ENCODE results near the gene OPN4. TPM values are rescaled to one million over a fixed set of nuclear protein-coding genes. Genes with fewer than 3 reads are reported as not detected.

Gene OPN4
- total RNA-seq, 1 experiment from 2014 or later = not detected

DNA sequence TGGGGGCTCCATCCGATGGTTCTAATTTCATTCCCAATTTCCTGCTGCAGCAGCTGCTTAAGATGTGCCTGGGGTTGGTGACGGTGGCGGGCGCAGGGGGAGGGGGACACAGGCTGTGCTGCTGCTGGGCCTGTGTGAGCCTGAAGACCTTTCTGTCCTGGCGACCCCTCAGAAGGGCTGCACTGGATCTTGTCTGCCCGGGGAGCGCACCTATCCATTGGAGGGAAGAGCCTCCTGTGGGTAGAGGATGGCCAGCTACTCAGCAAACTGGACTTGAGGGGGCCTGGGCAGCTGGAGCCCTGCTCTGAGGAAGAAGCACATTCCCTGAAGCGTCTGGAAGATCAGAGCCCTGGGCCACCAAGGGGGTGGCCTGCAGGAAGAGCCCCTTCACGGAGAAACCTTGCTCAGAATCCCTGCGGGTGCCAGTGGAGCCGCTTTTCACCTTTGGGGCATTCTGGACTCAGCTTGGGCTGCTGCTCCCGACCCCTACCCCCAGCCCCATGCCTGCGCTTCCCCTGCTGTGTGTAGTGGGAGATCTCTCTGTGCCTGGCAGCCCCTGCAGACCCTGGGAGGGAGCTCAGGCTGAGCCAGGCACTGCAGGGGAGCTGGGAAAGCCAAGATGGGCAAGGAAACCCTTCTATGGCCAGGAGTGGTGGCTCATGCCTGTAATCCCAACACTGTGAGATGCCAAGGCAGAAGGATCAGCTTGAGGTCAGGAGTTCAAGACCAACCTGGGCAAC is 31.7 kb downstream of the OPN4 start:
- no peak for DNase-seq (ENCODE audit: low read depth in 1 of 2, low spot score in 2 of 2)
- H3K4me3 ChIP-seq = no peak overlapping the region
- H3K9me3 ChIP-seq (replicated peaks) = no peaks in the 10 kb centered on the region
- no peaks in the 10 kb centered on the region for H3K27me3 ChIP-seq (replicated peaks)
- no peak overlapping the region for H3K27ac ChIP-seq
- H3K4me1 ChIP-seq (replicated peaks) = peaks cover 22% of the 10 kb centered on the region
- H3K36me3 ChIP-seq = no peaks in the 10 kb centered on the region

DNA sequence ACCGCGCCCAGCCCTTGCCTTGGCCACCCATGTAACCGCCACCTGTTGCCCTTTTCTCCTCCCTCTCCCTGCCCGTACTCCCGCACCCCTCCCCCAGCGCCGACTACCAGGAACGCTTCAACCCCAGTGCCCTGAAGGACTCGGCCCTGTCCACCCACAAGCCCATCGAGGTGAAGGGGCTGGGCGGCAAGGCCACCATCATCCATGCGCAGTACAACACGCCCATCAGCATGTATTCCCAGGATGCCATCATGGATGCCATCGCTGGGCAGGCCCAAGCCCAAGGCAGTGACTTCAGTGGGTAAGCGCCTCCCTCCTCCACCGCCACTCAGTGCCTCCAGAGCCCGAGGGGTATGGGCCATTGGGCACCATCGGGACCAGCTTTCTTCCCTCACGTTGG is 32.6 kb downstream of the OPN4 start:
- no peak for DNase-seq (ENCODE audit: low read depth in 1 of 2, low spot score in 2 of 2)
- H3K4me1 ChIP-seq (replicated peaks) = peaks cover 22% of the 10 kb centered on the region
- no peaks in the 10 kb centered on the region for H3K36me3 ChIP-seq
- no peak overlapping the region for H3K4me3 ChIP-seq
- H3K27ac ChIP-seq = no peak overlapping the region
- no peaks in the 10 kb centered on the region for H3K27me3 ChIP-seq (replicated peaks)
- no peaks in the 10 kb centered on the region for H3K9me3 ChIP-seq (replicated peaks)

DNA sequence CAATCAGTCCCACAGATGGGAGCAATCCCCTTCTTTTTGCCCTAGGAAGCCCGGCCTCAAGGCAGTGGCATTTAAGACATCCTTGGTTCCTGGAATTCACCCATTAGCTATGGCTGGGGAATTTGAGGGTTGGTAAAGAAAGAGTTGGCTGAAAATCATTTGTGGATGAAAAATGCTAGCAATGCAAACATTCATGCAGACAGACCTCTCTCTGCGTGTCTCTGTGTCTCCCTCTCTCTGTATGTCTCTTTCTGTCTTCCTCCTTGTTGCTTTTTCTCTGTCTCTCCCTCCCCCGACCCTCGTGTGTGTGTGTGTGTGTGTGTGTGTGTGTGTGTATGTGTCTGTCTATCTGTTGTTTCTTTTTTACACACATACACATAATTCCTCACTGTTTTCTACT is 33.4 kb downstream of the OPN4 start:
- Histone ChIP-seq H3K27me3 (replicated peaks) (no peaks in the 10 kb centered on the region), H3K36me3 (no peaks in the 10 kb centered on the region), H3K4me1 (replicated peaks) (peaks cover 22% of the 10 kb centered on the region), H3K4me3 (no peak overlapping the region), H3K9me3 (replicated peaks) (no peaks in the 10 kb centered on the region), H3K27ac (peak overlapping the region; percentile 4; the same call in 1 of the 2 replicates)
- peak in 1 of 2 experiments; percentile 67 for DNase-seq (ENCODE audit: low read depth in 1 of 2, low spot score in 2 of 2)

DNA sequence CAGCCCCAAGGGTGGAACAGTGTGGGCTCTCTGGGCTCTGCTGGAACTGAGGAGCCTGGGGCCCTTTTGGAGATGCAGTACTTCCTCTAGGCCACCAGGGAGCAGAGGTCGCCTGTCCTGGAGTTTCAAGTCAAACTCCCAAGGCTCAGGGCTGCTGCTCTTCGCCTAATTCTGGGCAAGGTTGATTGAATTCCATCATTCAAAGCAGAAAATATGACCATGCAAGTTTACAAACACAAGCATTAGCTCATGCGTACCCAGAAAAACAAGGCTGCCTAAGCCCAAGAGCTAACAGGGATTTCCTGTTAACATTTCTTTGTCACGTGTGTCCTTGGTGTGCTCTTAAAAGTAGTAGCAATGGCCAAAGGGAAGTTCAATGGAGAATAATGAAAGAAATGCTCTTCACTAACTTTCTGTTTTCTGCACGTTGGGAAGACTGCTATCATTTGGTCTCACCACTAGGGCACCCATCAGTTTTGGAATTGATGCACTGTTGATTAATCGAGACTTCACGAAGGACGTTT is 34.1 kb downstream of the OPN4 start:
- Histone ChIP-seq H3K9me3 (replicated peaks) (no peaks in the 10 kb centered on the region), H3K4me3 (no peak overlapping the region), H3K36me3 (no peaks in the 10 kb centered on the region), H3K4me1 (replicated peaks) (peaks cover 26% of the 10 kb centered on the region), H3K27ac (no peak overlapping the region), H3K27me3 (replicated peaks) (no peaks in the 10 kb centered on the region)
- DNase-seq (ENCODE audit: low read depth in 1 of 2, low spot score in 2 of 2) = peak; percentile 66 to 67

DNA sequence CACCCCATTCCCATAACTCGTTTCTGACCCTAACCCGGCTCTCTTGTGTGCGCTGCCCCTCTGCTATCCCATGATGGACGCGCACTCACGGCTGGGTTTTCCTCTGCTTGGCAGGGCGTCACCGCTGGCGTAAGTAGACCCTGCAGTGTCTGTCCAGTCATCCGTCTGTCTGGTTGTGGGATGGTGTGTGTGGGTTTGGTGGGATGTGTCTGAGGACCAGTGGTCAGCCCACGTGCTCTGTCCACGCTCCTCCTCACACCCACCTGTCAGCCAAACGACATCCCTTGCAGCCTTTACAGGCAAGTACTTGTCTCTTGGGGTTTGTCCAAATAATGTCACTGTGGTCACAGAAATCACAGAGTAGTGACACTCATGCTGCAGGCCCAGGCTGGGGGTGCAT is 34.8 kb downstream of the OPN4 start:
- DNase-seq (ENCODE audit: low read depth in 1 of 2, low spot score in 2 of 2) = no peak
- no peak overlapping the region for H3K27ac ChIP-seq
- H3K9me3 ChIP-seq (replicated peaks) = no peaks in the 10 kb centered on the region

DNA sequence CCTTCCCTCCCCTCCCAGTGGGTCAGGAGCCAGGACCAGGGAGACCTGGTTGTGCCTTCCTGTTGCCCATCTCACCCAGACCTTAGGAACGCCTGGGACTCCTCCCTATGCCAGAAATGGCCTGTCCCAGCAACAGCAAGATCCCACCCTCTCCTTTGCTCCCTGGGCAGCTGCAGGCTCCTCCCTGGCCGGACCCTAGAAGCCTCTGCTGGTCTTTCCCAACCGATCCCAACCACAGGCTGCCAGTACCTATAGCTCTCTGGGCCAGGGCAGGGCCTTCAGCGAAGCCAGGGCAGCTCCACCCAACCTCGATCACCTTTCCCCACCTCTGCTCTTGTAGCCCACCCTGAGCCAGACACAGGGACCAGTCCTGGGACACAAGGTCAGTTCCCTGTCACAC is 35.9 kb downstream of the OPN4 start:
- Histone ChIP-seq H3K27me3 (replicated peaks) (no peaks in the 10 kb centered on the region), H3K36me3 (no peaks in the 10 kb centered on the region), H3K27ac (no peak overlapping the region), H3K4me3 (no peak overlapping the region), H3K9me3 (replicated peaks) (no peaks in the 10 kb centered on the region), H3K4me1 (replicated peaks) (peaks cover 30% of the 10 kb centered on the region)
- DNase-seq (ENCODE audit: low read depth in 1 of 2, low spot score in 2 of 2) = no peak

More for the DNA sequence above, 34.8 kb downstream of the OPN4 start:
- peaks cover 32% of the 10 kb centered on the region for H3K4me1 ChIP-seq (replicated peaks)
- no peaks in the 10 kb centered on the region for H3K27me3 ChIP-seq (replicated peaks)
- no peak overlapping the region for H3K4me3 ChIP-seq
- H3K36me3 ChIP-seq = no peaks in the 10 kb centered on the region

DNA sequence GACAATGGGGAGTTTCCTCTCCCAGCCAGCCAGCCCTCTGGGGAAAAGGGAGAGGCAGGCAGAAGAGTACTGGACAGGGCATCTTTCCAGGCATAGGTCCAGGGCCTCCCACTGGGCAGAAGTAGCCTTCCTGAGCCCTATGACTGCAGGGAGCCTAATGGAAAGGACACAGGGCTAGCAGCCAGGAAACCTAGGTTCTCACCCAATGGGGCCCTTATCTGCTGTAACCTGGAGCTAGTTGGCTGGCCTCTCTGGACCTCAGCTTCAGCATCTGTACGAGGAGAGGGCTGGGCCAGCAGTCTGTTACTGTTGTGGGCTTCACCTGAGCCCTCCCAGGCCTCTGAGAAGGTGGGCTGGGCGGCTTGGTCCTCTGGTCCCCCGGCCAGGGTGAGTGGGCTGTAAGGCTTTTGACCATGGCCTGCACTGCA is 36.3 kb downstream of the OPN4 start:
- Histone ChIP-seq H3K4me1 (replicated peaks) (peaks cover 30% of the 10 kb centered on the region), H3K9me3 (replicated peaks) (no peaks in the 10 kb centered on the region), H3K36me3 (no peaks in the 10 kb centered on the region), H3K27ac (no peak overlapping the region), H3K27me3 (replicated peaks) (no peaks in the 10 kb centered on the region), H3K4me3 (no peak overlapping the region)
- DNase-seq (ENCODE audit: low read depth in 1 of 2, low spot score in 2 of 2) = no peak

DNA sequence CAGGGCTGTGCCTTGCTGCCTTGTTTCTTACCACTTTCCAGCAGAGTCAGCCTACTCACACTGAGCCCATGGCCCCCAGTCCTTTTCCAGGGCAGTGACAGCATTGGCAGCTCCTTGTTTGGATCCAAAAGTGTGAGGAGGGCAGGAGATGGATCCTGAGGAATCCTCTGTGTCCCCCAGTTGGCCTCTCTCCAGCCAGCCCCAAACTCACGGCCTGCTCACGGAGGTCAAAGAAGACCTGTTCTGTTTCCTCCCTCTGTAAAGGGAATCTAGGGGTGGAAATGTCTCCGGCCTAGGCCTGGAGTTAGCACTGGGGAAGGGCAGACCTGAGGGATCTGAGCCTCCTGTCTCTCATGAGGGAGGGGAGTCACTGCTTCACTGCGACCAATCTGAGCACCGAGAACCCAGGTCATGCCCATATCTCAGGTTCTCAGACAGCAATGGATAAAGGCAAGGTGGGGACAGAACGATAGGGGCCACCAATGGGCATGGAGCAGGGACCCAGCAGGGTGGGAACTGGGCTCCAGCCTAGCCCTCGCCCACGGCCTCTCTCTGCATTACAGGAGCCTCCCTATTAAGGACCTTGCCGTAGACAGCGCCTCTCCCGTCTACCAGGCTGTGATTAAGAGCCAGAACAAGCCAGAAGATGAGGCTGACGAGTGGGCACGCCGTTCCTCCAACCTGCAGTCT is 37.1 kb downstream of the OPN4 start:
- Histone ChIP-seq H3K4me1 (replicated peaks) (peaks cover 30% of the 10 kb centered on the region), H3K9me3 (replicated peaks) (no peaks in the 10 kb centered on the region), H3K27me3 (replicated peaks) (no peaks in the 10 kb centered on the region), H3K4me3 (no peak overlapping the region), H3K36me3 (no peaks in the 10 kb centered on the region), H3K27ac (no peak overlapping the region)
- DNase-seq (ENCODE audit: low read depth in 1 of 2, low spot score in 2 of 2) = no peak

DNA sequence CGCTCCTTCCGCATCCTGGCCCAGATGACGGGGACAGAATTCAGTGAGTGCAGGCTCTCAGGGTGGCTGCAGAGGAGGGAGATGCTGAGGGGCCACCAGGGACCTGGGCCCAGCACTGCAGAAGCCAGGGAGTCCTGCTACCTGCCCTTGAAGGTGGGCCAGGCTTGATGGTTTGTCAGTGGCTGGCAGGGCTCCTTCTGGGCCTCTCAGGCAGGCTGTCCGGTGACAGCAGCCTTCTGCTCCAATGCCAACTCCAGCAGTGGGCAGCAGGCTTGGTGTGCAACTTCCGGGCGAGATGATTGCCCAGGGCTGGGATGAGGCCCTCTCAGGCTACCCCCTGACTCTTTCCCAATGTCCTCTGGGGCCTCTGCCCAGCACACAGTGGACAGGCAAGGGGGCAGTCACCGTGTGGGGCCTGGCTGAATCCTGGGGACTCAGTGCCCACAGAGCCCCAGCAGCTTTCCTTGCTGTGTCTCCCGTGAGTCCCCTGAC is 37.7 kb downstream of the OPN4 start:
- H3K27me3 ChIP-seq (replicated peaks) = no peaks in the 10 kb centered on the region

DNA sequence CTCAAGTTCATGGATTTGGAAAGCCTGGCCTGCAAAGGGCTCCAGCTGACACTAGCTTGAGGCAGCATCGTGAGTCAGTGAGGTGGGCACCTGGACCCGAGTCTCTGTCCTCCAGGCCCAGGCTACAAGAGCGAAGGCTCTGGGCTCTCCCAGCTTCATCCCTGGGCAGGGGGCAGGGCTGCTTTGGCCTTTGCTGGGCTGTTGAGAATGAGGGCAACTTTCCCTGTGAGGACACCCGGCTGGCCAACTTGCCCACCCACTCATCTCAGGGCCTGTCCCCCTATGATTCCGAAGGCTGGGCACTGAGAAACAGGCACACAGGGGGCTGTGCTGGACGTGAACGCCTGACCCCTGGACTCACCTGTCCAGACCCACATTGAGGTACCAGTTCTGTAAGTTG is 38.3 kb downstream of the OPN4 start:
- H3K27me3 ChIP-seq (replicated peaks) = no peaks in the 10 kb centered on the region
- H3K4me3 ChIP-seq = no peak overlapping the region
- H3K9me3 ChIP-seq (replicated peaks) = no peaks in the 10 kb centered on the region
- no peak overlapping the region for H3K27ac ChIP-seq
- no peak for DNase-seq (ENCODE audit: low read depth in 1 of 2, low spot score in 2 of 2)
- H3K36me3 ChIP-seq = no peaks in the 10 kb centered on the region
- peaks cover 21% of the 10 kb centered on the region for H3K4me1 ChIP-seq (replicated peaks)

More for the DNA sequence above, 37.7 kb downstream of the OPN4 start:
- Histone ChIP-seq H3K36me3 (no peaks in the 10 kb centered on the region), H3K4me3 (no peak overlapping the region), H3K4me1 (replicated peaks) (peaks cover 27% of the 10 kb centered on the region), H3K27ac (no peak overlapping the region), H3K9me3 (replicated peaks) (no peaks in the 10 kb centered on the region)
- no peak for DNase-seq (ENCODE audit: low read depth in 1 of 2, low spot score in 2 of 2)

DNA sequence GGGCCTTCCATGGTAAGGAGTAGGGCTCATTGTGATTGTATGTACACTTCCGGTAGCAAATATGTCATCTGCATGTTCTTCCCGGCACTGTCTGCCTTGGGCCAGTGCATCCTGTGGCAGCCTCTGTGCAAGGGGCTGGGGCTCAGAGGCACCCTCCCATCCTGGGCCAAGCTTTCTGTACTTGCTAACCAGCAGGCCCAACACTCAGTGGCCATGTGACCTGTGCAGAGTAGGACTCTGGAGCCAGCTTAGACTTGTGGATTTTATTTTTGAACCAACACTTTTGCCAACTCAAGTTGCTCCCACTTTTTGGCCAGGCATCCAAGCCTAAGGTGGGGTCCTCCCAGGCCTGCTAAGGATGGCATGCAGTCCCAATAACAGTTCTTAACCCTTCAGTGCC is 38.9 kb downstream of the OPN4 start:
- no peaks in the 10 kb centered on the region for H3K27me3 ChIP-seq (replicated peaks)
- no peak overlapping the region for H3K27ac ChIP-seq
- H3K4me1 ChIP-seq (replicated peaks) = peaks cover 15% of the 10 kb centered on the region
- DNase-seq (ENCODE audit: low read depth in 1 of 2, low spot score in 2 of 2) = no peak
- H3K4me3 ChIP-seq = no peak overlapping the region
- no peaks in the 10 kb centered on the region for H3K36me3 ChIP-seq
- H3K9me3 ChIP-seq (replicated peaks) = no peaks in the 10 kb centered on the region

DNA sequence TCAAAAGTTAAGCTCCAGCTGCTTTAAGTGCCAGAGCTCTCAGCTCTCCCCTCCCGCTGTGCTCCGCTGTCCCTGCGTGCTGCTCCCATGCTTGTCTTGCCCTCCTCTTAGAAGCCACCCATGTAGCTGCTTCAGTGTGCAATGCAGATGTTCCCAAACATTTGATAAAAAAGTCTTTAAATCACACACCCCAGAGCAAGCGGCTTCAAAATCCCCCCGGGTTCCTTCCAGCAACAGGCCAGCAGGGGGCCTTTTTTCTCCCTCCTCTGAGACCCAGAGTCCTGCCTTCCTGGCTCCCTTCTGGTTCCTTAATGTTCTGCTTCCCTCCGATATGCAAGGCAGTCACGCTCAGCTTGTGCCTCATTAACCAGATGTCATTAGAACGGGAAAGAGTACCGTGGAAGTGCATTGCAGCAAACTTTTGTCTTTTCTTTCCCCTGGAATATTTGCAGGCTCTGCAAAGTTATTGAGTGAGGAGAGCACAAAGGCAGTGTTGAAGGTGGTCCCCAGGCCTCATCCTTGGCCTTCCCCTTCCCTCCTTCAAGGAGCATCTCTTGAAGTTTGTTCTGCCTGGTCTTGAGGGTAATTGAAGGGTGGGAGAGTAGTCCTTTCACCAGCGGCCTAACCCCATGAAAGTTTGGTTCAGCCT is 39.5 kb downstream of the OPN4 start:
- Histone ChIP-seq H3K36me3 (no peaks in the 10 kb centered on the region), H3K27me3 (replicated peaks) (no peaks in the 10 kb centered on the region), H3K4me1 (replicated peaks) (peaks cover 11% of the 10 kb centered on the region), H3K27ac (no peak overlapping the region), H3K4me3 (no peak overlapping the region), H3K9me3 (replicated peaks) (no peaks in the 10 kb centered on the region)
- DNase-seq (ENCODE audit: low read depth in 1 of 2, low spot score in 2 of 2) = peak; percentile 70 to 71

DNA sequence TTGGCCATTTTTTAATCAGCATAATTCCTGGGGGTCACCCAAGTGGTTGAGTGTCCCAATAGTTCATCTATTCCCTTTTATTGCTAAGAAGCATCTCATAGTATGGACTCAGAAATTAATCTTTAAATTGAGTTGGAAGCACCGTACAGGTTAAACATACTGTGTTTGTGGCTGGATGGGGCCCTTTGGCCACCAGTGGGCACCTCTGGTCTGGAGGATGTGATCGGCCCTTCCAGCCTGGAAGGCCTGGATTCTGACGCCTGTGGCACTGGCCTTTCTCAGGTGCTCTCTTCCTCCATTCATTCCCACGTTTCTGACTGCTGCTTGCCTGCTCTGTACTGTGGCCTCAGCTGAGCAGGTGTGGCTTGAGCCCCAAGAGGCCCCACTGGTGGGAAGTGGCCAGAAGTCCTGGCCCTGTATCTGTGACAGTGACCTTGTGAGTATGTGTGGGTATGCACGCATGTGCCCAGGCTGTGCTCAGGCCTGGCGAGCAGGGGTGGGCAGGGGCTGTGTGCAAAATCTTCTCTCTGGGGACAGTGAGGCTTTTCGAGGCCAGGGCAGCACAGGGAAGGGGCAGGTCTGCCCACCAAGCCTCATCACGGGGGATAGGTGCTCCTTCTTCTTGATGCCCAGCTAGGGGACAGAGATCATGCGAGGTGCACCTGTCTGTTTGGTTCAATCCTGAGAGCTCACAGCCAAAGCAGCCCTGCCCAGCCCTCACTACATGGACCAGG is 44.0 kb downstream of the OPN4 start:
- no peaks in the 10 kb centered on the region for H3K36me3 ChIP-seq
- DNase-seq (ENCODE audit: low read depth in 1 of 2, low spot score in 2 of 2) = no peak

More for the DNA sequence above, 44.0 kb downstream of the OPN4 start:
- peaks cover 7% of the 10 kb centered on the region for H3K4me1 ChIP-seq (replicated peaks)
- H3K9me3 ChIP-seq (replicated peaks) = no peaks in the 10 kb centered on the region
- H3K27ac ChIP-seq = no peak overlapping the region
- H3K27me3 ChIP-seq (replicated peaks) = no peaks in the 10 kb centered on the region
- H3K4me3 ChIP-seq = no peak overlapping the region

Data from SJSA1 (cell line).